Superior temporal gyrus (tissue), 1 donor: ENCODE measurements around the gene FHL1.
A peak's percentile ranks its signal among the peaks of the same experiment; 100 is the strongest.

ENCODE experiments used
- DNase-seq: peaks from one replicate; pipeline ENCODE4 v3.0.0-alpha.2; 2016; ENCODE audit errors: extremely low spot score

The FHL1 gene

GRCh38 chrX:136255541-136255940 is 108.2 kb downstream of the FHL1 start:
- DNase-seq = no peak

GRCh38 chrX:136256026-136256425 is 108.7 kb downstream of the FHL1 start:
- no peak for DNase-seq

DNA sequence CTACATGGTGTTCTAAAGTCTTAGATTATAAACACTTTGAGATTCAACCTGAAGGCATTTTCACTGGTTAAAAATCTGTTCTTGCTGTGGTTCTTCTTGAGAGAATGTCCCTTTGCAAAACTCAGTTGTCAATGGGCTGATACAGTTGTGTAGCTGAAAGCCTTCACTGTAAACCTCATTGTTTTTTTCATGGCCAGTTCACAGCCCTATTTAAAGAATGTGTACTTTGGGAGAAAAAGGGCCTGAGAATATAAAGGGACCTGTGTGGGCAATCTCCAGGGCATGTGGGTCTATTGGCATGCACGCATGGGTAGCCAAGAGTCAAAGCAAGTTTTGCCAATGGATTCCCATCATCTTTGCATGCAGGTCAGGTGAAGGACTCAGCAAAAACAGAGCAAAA is 111.6 kb downstream of the FHL1 start:
- DNase-seq = no peak

DNA sequence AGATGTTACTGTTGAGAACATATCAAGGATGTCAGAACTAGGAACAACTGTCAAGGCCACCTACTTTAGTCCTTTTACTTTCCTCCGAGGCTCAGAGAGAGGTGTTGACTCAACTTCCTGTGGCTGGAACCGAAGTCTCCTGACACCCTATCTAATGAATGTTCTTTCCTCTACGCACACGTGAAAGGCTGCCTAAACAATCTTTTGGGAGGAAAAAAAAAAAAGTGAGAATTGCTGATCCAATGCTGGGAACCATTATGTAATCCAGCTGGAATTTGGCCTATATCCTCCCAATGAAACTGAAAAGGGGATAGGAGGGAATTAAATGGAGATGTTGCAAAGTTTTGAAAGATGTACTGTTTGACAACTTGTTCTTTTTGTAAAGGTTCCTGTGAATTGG is 112.2 kb downstream of the FHL1 start:
- DNase-seq = peak; percentile 22

GRCh38 chrX:136260776-136261175 is 113.4 kb downstream of the FHL1 start:
- peak; percentile 30 for DNase-seq
